ENCODE data around the gene ANXA6.

- no peak for TF ChIP-seq POLR2A (IDR thresholded peaks at IDR 0.05; ENCODE audit: low read length)
- no peak for TF ChIP-seq GATA1 (IDR thresholded peaks at IDR 0.05; ENCODE audit: low read depth, low read length)
Measured at GRCh38 chr5:151101151-151101550, 56.4 kb downstream of the ANXA6 start.
